NCI-H2196 (cell line): ENCODE measurements around the gene CFAP97D2.
A peak's percentile ranks its signal among the peaks of the same experiment; 100 is the strongest.
"Not testable (repeated sequence)": the region's sequence is repeated elsewhere in the genome, so short reads cannot be mapped to it uniquely, and the experiment has no call there.

Experiments
- DNase-seq: peaks from one replicate; lab custom pipeline; 2025; ENCODE audit not compliant: unreplicated experiment; lab: John Stamatoyannopoulos, UW

The CFAP97D2 gene

GRCh38 chr13:114143806-114144605 lies 35.1 kb upstream of the CFAP97D2 start:
- no peak for DNase-seq

DNA sequence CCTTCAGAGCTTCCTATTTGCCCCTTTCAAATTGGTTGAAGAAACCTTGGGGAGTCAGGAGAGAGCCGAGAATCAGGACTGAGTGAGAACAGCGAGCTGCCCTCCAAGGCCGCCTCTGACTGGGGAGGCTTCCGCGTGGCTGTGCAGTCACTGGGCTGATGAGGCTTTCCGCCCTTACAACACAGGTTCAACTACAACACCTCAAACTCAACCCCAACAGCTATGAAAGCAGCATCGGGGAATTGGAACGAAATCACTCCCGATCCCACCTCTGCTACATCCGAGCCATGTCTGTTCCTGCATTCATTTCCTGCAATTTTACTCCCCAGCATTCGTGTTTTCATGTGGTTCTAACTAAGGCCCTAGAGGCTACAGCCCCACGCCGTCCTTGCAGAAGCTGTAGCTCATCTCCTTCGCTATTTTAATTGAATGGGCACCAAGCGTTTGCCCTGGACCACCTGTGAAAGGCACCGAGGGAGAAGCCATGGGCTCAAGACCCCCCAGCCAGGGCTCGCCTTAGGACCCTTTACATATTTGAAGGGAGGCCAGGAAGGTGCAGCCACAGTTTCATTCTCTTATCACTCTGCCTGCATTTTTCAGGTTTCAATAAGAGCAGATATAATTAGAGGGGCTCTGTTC lies 34.3 kb upstream of the CFAP97D2 start:
- DNase-seq: no peak

DNA sequence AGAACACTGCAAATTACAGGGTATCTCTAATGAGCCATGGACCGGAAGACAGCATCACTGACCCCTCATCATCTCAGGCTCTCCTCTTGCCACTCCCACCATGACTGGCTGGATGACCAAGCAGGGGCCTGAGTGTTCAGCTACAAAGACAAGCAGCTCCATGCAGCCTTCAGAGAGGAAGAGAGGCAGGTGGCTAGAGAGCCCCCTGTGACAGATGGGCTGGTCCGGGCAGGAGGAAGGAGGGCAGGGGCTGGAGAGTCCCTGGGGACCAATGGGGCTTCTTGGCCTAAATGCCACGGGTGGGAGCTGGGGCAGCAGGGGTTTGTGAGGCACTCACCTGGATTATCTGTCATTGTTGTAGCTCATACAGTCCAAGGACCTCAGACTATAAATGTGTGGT lies 33.8 kb upstream of the CFAP97D2 start:
- DNase-seq: no peak

GRCh38 chr13:114145722-114146121 lies 33.3 kb upstream of the CFAP97D2 start:
- no peak for DNase-seq

DNA sequence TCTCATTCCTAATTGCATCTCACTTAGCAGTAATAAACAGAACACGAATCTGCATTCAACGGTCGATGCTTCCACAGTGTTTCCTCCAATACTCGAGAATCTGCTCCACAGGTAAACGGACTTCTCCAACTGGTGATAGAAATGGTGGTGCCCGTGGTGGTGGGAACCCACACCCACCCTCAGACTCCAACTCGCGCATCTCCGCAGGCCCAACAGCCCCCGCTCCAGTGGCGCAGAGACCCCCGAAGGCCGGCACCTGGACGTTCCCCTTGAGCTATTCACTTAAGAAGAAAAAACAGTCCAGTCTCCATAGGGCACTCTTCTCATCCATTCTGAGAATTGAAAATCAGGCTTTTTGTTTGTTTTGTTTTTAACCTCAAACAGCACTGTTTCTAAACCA lies 32.9 kb upstream of the CFAP97D2 start:
- no peak for DNase-seq

- DNase-seq: no peak
These were observed 32.4 kb upstream of the CFAP97D2 start for GRCh38 chr13:114146629-114147028.

DNA sequence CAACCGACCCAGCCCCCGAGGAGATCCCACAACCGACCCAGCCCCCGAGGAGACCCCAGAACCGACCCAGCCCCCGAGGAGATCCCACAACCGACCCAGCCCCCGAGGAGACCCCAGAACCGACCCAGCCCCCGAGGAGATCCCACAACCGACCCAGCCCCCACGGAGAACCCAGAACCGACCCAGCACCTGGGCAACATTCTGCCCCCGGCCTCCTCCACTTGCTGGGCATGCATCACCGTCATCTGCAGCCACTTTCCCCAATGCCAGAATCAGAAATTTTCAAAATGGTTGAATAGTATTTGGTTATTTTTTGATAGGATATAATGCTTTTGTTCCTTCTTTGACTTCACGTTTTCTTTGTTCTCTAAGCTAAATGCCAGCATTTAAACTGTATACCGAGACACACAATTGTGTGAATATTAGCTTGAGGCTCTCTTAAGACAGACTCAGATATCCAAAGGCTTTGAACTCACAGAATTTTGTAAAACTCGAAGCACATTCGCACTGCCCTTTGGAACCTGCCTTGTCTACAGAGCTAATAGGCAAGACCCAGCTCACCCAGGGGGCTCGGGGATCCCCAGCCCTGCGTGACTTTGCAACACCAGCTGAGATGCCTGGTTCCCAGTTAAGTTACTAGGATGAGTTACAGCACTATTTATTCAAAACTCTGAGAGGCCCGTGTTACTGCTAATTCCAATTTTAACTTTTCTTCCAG lies 31.1 kb upstream of the CFAP97D2 start:
- no peak for DNase-seq

DNA sequence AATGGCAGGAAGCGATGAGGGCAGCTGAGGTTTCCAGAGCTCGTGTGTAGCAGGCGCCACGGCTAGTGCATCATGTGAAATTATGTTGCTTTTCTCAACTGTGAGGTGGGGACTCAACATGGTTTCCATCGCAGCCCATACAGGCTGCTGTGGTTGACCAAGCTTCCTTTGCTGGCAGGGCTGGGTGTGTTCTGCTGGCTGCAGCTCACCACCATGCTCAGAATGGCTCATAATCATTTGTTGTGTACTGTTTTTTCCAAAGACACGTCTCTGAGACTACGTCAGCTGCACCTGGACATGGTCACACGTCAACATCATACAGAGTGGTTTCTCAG lies 30.6 kb upstream of the CFAP97D2 start:
- no peak for DNase-seq

DNA sequence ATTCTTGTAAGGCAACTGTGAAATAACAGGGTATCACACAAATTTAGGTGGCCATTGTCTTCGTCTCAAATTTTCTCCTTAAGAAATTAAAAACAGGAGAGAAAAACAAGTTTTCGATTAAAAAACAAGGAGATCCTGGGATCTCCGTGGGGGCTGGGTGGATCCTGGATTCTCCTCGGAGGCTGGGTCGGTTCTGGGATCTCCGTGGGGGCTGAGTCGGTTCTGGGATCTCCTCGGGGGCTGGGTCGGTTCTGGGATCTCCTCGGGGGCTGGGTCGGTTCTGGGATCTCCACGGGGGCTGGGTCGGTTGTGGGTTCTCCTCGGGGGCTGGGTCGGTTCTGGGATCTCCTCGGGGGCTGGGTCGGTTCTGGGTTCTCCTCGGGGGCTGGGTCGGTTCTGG lies 30.2 kb upstream of the CFAP97D2 start:
- DNase-seq: not testable (repeated sequence)

DNA sequence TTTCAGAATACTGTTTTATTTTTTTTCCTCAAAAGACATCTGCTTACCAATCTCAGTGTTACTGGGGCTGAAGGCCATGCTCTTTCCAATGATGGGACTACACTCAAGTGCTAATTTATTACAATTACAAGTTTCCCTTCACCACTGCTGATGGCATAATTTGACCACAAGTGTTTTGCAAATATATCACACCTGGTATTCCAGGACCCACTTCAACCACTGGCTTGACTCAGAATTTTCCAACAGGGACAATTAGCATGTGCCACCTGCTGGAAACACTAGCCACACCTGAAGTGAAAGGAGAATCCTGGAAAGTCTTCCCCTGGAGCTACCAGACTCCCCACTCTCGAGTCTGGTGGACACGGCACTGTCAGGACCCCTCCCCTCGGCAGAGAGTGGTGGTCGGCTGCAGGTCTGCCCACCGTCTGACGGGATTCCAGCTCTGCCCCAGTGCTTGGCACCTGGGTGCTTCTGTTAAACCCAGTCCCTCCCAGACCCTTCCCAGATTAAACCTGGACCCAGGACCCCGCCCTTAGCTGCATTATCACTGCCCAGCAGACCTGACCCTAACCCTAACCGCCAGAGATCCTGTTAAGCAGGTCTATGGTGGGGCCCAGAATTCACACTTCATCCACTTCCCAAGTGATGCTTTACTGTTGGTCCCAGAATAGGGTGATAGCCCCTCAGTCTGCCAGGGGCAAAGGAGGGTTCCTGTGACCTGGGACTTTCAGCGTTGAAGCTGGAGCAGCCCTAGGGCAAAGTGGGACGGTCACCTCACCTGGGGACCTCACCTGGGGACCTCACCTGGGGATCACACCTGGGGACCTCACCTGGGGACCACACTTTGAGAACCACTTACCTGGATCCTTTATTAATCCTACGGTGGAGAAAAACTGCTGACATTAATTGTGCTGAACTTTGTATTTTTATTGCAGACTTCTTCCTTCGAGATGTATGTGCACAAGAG lies 29.0 kb upstream of the CFAP97D2 start:
- peak; percentile 42 for DNase-seq

DNA sequence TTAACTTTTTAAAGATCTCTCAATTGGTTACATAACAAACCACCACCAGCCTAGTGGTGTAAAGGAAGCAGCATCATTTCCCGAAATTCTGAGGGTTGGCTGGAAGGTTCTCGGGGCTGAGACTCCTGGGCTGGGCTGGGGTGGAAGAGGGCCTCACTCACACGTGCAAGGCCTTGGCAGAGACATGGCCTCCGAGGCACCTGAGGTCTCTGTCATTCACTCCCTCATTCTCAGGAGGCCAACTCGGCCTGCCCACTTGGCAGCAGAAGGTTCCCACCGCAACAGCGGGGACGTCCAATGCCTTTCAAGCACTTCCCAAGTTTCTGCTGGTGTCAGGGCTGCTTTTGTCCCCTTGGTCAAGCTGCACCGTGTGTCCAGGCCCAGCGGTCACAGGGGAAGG lies 28.0 kb upstream of the CFAP97D2 start:
- DNase-seq: no peak

GRCh38 chr13:114151565-114152284 lies 27.3 kb upstream of the CFAP97D2 start:
- peak; percentile 60 for DNase-seq

DNA sequence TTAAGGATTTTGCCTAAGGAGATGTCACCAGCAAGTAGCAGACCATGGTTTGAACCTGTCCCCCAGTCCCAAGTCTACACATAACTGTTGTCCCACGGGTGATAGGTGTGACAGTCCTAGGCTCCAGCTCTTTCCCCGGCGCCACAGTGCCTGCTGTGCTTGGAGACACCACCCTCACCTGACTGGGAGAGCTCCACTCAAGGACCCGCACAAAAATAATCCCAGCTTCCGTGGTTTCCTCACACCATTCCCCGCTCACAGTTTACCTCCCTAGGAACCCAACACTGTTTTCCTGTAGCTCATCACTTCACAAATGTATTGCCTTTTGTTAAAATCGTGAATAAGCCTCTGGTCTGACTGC lies 26.8 kb upstream of the CFAP97D2 start:
- no peak for DNase-seq

GRCh38 chr13:114152831-114153371 lies 26.2 kb upstream of the CFAP97D2 start:
- no peak for DNase-seq

GRCh38 chr13:114153485-114154080 lies 25.5 kb upstream of the CFAP97D2 start:
- no peak for DNase-seq

- no peak for DNase-seq
These were observed 24.6 kb upstream of the CFAP97D2 start for GRCh38 chr13:114154476-114154875.

GRCh38 chr13:114155320-114155719 lies 23.7 kb upstream of the CFAP97D2 start:
- DNase-seq: no peak

DNA sequence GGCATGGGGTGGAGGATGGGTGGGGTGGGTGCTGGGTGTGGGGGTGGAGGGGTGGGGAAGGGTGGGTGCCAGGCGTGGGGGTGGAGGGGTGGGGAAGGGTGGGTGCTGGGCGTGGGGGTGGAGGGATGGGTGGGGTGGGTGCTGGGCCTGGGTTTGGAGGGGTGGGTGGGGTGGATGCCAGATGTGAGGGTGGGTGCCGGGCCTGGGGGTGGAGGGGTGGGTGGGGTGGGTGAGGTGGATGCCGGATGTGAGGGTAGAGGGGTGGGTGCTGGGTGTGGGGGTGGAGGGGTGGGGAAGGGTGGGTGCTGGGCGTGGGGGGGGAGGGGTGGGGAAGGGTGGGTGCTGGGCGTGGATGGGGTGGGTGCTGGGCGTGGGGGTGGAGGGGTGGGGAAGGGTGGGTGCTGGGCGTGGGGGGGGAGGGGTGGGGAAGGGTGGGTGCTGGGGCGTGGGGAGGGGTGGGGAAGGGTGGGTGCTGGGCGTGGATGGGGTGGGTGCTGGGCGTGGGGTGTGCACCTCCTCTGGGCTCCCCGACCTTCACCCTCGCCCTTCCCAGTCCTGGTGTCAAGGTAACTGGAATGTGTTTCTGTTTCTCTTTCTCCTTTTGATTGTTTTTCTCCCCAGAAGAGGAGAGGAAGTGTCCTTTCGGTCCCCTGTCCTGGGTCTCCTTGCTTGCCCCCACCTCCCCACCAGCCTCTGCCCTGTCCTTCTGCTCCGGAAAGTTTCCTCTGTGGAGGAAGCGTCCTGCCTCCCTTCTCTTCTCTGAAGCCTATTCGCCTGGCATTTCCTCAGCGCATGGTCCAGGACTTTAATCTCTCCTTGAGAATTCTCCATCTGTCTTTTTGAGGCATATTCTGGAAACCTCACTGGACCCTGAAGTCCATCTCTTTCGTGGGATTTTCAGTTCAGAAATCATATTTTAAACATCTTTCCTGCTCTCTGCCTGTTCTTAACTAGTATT lies 22.9 kb upstream of the CFAP97D2 start:
- no peak for DNase-seq
